HG03575 (cell line): ENCODE data around the gene OTUD6A.
"Not testable (repeated sequence)": the region's sequence is repeated elsewhere in the genome, so short reads cannot be mapped to it uniquely, and the experiment has no call there.

Experiments
- ATAC-seq: cut with Tn5 transposase; IDR thresholded peaks from one replicate; pipeline ENCODE4 v1.9.1; 2021; ENCODE audit not compliant: unreplicated experiment, insufficient number of reproducible peaks, low FRiP score; ENCODE audit errors: extremely low read depth

OTUD6A gene

DNA sequence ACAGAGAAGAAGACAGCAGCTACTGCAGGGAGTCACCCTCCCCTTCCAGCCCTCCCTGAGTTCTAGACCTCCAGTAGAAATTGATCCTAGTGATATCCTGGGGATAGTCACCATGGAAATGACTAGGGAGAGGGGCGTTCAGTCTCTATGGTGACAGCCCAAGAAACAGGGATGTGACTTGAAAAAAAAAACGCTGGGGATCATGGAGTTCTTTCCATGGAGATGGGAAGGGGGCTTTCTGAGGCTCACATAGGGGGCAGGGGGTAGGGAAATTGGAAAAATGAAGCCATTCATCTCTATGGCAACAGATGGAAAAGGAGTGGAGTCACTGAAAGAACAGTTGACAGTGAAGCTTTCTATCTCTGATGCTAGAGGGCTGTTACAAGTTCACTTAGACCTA is 43.0 kb downstream of the OTUD6A start:
- no peak for ATAC-seq

DNA sequence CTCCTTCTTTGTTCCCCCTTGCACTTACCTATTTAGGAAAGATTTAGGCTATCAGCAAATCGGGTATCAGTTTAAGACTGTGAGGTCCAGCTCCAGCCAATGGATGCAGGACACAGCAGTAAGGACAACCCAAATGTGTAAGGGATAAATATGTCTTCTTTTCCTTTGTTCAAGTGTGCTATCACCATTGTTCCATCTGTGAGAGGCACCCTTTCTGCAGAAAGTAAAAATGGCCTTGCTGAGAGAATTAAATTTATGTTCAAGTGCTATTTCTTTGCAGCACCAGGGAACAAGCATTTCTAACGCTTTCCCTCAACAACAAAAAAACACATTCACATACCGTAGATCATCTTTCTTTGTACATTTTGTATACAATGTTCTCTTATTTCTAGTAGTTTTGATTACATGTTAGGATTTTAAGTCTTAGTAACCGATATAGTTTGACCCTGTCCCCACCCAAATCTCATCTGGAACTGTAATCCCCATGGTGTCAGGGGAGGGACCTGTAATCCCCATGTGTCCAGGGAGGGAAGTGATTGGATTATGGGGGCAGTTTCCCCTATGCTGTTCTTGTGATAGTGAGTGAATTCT is 49.3 kb downstream of the OTUD6A start:
- ATAC-seq, result not testable (repeated sequence)
